Stimulated activated CD8-positive, alpha-beta memory T cell treated with anti-CD3 and anti-CD28 coated beads, Interleukin-12 subunit alpha, Interleukin-12 subunit beta, amount 100 ng/mL, for 1 hour (primary cell): ENCODE results near the gene HOXA10.

ENCODE experiments used
- DNase-seq: peaks from one replicate; pipeline ENCODE4 v3.0.0-alpha.2; 2020; ENCODE audit warnings: low read depth

Gene HOXA10

DNA sequence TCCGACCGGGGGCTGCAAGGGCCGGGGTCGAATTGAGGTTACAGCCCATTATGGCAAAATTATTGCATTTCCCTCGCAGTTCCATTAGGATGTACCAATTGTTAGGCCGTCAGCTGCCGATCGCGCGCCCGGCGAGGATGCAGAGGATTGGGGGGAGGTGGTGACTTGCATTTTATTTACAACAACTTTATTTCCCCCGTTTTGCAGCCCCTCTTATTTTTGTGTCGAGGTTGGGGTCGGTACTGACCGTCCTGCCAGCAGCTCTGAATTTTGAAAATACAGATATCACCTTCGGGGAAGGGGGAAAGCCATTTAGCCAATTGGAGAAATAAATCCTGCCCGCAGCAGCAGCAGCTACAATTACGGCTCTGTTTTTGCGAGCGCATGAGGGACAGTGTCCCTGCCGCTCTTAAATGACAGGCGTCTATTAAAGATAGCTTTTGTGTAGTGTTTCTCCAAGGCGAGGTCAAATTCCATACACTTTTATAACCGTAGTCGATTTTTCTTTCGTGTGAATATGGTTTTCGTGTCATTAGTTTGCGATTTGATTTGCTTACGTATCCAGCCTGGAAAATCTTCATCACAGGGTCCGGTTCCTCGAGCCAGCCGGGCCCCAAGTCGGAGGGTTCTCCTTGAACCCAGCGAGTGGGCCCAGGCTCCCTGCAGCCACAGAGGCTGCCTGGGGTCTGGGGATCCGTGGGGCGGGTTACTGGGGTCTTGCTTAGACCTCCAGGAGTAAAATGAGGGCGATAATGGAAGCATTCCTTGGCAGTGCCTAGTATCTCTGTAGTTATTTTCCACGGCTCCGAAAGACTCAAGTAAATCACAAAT, 30.0 kb downstream of the HOXA10 start:
- DNase-seq, result no peak

DNA sequence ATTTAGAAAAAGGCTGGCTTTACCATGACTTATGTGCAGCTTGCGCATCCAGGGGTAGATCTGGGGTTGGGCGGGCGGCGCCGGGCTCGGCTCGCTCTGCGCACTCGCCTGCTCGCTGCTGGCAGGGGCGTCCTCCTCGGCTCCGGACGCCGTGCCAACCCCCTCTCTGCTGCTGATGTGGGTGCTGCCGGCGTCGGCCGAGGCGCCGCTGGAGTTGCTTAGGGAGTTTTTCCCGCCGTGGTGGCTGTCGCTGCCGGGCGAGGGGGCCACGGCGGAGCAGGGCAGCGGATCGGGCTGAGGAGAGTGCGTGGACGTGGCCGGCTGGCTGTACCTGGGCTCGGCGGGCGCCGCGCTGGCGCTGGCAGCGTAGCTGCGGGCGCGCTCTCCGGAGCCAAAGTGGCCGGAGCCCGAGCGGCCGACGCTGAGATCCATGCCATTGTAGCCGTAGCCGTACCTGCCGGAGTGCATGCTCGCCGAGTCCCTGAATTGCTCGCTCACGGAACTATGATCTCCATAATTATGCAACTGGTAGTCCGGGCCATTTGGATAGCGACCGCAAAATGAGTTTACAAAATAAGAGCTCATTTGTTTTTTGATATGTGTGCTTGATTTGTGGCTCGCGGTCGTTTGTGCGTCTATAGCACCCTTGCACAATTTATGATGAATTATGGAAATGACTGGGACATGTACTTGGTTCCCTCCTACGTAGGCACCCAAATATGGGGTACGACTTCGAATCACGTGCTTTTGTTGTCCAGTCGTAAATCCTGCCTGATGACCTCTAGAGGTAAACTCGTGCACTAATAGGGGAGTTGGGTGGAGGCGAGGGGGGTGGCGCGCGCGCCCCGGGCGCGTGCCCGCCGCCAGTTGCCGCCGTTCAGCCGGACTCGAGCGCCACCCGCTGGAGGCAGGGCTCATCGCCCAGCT, 30.8 kb downstream of the HOXA10 start, which contains the start of gene HOXA5:
TSS of gene HOXA5 (minus strand) at position 659 of the 927 bp plus-strand sequence. CDS start at position 585, 74 bp downstream.
- no peak for DNase-seq

DNA sequence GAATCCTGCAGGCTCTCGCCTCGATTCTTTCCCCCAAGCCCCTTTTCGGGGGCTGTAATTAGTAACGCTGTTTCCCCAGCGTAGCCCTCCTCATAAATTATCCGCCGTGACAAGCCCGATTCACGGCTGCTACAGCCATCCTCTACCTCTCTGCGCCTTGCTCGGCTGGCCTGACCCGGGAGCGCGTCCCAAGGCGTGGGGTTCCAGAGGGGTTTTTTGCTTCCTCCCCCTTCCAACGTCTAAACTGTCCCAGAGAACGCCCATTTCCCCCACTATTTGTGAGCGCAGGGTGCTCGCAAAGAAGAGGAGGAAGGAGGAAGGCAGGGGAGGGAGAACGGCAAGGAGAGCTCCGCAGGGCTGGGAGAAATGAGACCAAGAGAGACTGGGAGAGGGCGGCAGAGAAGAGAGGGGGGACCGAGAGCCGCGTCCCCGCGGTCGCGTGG, 31.5 kb downstream of the HOXA10 start:
- DNase-seq, result no peak

DNA sequence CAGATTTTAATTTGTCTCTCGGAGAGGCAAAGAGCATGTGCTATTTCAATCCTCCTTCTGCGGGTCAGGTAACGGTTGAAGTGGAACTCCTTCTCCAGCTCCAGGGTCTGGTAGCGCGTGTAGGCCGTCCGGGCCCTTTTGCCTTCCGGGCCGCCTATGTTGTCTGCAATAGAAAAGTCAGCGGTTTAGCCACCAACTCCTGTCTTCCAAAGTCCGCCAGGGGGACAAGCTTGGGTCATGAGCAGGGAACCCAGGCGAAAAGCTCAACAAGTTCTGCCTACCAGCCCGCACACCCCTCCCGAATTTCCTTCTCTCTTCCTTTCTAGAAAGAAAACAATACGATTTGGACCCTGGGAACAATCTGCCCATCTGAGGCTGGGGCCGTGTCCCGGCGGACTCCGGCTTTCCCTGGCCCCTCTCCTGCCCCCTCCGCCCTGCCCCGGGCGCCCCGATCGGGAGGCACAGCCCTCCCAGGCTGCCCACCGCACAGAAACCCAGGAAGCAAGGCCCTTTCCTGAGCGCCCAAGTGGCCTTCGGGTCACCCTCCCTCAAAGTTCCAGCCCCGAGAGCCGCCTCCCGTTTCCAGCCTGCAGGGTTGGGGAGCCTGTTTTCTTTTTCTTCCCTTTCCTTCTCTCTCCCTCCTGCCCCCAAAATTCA, 32.1 kb downstream of the HOXA10 start:
- no peak for DNase-seq

DNA sequence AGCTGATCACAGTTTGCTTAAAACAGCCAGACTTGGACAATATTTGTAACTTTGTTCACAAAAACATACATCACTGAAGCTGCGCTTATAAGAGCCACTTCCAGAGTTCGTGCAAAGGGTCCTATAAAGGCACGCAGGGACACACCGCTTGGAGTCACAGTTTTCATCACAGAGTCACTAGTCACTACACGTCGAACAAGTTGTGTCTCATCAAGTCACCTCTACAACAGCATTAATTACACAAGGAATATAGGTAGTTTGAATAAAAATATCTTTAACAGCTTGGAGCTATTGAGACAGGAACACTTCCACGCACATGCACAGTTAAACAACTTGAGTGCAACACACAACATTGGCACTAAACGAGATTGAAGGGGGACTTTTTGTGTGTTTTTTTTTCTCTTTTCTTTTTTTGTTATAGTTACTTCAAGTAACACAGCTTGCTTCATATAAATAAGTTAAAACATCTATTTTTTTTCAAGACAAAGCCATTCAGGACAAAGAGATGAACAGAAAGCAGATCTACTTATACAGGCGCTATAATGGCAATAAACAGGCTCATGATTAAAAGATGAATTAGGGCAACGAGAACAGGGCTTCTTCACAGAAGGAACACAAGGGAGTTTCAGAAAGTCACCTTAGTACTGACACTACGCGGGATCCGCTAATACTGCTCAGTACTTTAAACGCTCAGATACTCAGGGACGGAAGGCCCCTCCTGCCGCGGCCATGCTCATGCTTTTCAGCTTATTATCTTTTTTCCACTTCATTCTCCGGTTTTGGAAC, 32.8 kb downstream of the HOXA10 start:
- no peak for DNase-seq

DNA sequence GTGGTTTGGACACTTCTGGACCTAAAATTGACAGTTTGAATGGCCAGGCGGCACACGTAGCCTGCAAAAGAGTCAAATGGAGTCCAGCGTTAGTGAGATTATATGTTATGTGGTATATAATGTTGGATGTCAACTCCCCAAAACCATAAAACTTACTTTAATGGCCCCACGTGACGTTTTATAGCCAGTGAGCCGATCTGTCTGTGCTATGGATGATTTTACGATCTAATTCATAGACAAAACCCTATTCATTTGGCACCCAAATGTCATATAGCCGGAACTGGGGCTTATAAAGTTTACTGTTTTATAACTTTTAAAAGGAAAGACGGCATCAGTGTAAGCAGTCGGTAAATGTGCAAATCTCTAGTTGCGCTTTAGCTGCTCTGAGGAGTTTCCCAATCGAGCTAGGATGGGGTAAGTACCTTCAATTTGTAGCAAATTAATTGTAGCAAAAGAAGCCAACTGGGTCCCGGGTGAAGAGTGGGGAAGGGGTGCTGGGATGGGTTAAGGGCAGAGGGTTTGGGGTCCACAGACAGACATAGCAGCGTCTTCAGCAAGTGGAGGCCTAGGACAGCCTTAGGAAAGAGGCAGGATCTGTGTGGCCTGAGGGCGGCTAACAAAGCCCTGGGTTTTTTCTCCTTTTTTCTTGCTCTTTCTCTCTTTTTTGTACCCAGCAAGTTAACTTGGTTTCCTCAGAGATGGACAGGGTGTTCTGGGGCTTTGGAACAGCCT, 33.8 kb downstream of the HOXA10 start:
- no peak for DNase-seq

DNA sequence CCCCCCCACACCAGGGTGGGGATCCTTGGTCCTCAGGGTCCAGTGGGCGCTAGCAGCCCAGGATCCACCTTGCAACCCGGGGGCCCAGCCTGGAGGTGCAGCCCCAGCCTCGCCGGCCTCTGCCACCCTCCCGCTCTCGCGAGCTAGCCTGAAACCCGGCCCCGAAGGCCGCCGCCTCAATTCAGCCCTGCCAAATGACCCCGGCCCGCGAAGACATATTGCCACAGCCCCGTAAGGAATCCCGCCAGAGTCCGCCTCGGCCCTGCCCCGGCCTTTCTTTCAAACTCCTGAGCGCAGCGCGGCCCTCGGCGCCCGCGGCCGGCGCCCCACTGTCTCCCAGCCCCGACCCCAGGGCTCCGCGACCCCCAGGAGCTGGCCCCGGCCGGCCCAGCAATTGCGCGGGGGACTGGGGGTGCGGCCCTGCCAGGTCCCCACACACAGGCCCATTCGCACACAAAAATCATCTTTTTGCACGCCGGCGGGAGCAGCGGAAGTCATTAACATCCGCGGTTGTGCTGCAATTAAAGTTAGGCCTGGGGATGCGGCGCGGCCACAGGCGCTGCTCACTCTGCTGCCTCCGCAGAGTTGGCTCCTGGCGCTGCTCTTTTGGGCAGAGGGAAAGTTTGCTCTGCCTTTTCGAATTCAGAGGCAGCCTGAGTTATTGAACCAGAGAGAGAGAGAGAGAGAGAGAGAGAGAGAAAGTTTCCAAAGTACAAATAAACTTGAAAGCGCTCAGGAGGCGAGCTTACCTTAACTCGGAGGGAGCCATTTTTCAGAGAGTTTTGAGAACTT, 34.6 kb downstream of the HOXA10 start:
- no peak for DNase-seq

DNA sequence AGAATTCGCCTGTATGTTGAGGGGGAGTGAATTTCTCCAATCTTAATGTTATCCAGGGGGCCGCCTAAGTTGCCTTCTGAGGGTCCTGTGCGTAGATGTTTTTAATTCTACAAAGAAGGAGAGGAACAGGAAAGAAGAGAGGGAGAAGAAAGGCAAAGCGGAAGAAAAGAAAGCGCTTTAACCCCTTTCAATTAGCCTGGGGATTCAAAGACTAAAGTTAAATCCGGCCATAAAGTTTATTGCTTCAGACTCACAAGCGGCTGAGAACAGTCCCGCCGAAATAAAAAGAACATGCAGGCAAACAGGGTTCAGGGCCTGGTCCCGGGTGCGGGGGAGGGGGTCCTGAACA, 35.2 kb downstream of the HOXA10 start:
- no peak for DNase-seq

DNA sequence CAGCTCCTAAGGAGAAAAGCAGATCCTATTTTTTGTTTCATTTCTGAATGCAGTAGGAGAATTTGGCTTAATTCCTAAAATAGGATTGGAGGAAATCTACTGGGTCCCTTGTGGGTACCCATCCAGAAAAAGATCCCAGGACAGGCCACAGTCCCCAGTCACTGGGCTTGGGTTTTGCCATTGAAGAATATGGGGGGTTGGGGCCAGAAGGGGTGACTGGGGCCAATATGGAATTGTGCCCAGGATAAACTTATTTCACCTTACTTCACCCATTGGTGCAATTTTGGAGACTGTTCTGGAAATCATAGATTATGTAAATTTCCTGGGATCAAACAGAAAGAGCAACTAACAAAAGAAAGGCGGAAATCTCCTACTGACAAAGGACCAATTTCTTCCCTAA, 35.6 kb downstream of the HOXA10 start:
- no peak for DNase-seq

DNA sequence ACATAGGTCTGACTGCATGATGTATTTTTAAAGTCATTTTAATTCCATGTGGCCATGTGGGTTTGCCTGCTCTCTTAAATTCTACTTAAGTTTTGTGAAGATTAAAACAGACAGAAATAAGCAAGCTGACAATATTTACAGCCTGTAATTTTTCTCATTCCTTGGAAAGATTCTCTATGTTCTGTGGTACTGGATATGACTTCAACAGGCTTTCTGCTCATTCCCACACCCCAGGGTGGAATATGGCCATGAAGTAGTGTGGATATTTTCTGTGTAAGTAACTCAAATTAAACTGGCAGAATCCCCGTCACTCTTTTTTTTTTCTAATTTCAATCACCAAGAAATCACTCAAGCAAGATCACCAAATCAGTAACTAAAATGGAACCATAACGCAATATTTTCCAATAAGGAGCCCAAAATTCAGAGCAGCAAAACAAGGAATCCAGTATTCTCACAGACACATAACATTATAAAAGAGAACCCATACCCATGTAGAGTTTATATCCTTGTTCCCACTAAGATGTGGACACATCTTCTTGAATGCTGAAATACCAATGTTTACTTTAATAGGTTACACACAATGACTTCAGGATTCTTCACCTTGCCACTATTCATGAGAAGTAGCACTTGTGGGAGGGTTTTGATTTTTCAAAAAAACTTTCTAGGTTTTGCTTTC, 36.3 kb downstream of the HOXA10 start:
- no peak for DNase-seq

DNA sequence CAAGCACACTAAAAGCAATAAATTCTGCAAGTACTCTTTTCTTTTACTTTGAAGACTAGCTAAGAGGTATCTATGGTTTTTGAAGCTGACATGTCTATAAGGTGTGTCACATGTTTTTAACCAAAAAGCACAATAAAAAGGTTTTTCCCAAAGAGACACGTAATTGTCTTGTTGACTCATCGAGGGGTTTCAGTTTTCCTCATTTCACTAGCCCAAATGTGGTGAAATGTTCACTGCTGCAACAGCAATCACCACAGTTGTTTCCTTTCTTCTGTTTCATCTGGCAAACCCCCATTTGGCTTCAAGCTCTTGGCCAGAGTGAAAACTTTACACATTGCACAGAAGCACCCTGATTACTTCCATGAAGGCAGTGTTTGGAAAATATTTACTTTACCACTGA, 39.7 kb downstream of the HOXA10 start:
- no peak for DNase-seq

DNA sequence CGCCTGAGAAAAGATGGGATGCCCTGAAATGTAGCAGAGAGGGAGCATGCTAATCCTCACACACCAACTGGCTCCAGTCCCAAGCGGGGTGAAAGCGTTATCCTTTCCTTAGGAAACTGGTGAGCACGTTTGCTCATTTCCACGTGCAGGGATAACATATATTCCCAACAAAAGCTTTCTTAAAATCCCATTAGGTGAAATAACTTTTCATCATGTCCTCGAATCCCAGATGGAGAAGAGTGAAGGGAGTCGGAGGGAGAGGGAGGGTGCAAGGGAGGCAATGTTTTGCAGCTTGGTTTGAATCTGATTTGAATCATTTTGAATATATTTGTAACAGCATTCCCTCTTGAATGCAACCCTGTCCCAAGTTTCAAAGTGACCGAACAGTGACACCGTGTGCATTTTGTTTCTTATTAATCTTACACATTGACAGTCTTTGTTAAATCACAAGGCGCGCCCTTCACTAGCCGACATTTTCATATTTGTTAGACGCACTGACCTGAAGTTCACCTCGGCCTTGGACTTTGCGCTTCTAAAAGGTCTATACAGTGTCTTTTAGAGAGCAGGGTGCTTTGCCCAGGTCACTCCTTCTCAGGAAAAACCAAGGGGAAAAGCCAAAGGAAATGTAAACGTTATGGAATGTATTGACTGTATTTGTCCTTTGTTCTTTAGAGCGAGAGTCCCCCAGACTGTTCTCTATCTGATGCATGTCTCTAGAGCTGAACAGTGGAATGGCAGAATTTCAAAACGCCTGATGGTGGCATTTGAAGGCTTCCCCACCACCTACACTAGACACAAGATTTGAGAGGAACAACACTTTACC, 40.5 kb downstream of the HOXA10 start:
- no peak for DNase-seq

DNA sequence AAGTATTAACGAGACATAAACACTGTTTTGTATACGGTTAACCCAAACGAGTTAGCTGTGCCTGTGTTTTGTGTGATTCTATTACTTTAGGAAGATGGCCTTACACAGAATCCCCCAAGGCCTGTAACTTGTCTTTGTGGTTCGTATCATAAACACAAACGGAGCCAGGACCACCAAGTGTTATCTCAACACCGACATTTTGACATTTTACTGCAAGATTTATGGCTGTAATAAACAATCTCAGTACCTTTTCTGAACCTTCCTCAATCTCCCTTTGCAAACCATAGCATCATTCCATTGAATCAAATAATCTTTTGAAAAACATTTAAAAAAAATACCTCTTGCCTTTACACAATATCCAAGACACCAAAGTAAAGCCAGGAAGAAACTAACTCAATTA, 41.1 kb downstream of the HOXA10 start:
- no peak for DNase-seq

DNA sequence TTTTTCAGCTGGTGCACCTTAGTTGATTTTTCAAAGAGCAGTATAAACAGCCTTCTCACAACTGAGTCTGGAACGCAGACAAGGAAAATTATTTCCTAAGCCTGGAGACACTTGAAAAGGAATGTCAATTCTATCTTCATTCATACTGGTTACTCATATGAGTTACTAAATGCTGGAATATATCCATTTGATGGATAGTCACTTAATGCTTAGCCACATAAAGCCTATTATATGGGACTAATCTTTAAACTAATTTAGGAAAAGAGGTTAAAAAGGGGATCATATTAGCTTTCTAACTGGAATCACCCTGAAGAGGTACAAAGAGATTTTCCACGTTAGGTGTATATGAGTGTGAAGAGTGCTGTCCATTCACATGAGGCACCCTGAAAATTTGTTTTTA, 41.9 kb downstream of the HOXA10 start:
- no peak for DNase-seq

DNA sequence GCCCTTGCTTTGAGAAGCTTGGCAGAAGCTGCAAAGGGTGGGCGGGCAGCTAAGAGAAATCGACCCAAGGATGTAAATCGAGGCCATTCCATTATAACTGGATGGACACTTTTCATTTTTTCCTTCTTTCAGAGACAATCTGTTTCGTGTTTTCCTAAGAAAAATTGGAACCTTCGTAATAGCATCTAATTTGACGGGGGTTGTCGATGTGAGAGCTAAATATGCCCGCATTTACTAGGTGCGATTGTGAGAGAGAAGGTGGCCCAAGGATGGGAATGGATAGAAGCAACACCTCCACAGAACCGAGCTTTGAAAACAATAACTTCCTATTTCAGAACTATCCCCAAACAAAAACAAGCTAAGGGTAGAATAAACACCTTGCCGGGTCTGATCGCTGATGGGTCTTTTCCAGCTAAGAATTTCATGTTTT, 42.7 kb downstream of the HOXA10 start:
- no peak for DNase-seq

DNA sequence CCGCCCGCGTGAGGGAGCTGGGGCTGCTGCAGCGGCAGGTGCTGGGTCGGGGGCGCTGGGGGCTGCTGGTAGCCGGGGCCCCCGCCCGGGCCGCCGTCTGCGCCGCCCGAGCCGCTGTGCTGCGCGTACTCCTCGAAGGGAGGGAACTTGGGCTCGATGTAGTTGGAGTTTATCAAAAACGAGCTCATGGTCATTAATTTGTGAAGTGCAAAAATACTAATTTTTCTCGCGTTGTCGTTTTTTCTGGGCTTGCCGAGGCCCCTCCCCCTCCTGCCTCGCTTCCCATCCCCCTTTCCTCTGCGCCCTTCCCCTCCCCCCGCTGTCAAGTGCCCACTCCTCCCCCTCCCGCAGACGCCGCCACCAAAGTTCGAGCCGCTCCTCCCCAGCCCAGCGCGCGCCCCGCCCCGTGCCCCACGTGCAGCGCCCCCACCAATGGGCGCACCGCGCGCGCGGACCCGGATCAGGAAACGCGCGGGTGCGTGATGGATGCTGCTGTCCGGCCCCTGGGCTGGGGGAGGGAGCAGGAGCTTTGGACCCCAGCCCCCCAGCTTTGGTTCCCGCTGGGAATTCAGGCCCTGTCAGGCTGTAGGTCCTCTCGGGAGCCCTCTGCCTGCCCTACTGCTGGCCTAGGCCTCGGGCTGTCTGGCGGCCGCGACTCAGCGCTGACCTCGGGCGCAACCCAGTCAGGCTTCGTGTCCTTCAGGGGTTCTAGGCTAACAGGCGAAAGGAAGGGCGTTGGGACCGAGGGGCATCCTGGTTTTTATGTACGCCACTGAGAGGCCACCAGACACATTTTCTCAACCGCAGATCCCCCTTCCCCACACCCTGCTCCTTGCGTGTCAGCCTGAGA, 43.4 kb downstream of the HOXA10 start, which contains the start of gene HOXA4:
TSS of gene HOXA4 (minus strand) at position 218 of the 850 bp plus-strand sequence. CDS start at position 194, 24 bp downstream.
- peak; percentile 43 for DNase-seq

DNA sequence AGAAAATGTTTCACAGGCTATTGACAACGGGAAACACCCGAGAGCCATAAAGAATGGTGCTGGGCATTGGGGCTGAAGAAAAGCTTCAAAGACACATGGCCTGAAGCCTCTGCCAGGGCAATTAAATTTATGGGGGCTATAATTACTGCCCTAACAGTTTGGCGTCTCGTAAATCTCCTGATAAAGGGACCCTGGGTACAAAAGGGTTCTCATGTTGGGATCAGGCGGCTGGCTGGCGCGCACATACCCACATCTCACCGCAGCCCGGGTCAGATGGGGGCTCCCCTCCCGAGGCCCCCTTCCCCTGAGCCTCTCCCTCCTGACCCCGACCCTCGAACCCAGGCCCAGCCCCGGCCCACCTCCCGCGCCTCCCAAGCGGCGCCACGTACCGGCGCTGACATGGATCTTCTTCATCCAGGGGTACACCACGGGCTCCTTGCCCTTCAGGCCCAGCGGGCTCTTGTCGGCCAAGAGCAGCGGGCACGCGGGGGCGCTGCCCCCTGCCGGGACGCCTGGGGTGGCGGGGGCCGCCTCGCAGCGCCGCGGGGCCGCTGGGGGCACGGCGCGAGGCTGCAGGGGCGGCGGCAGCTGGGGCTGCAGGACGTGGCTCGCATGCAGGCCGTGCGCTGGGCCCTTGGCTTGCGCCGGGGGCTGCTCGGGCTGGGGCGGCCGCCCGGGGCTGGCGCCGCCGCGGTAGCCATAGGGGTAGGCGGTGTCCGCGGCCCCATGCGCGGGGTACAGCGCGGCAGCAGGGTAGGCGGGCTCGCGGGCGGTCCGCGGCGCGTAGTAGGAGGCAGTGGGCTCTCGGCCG, 44.2 kb downstream of the HOXA10 start:
- no peak for DNase-seq
